Lower leg skin (tissue), 3 donors: ENCODE measurements around the gene LRRC49.

Experiments
- POLR2A ChIP-seq, 2 donors: fragments of 450-650 bp; IDR thresholded peaks; one replicate each; pipeline ENCODE4 v1.6.1; 2016 to 2017; ENCODE audit warnings: antibody characterized with exemption in 2 of 2, mild to moderate bottlenecking in 1 of 2, moderate library complexity in 1 of 2
- TF ChIP-seq, protein P1 (sequence below), 3 donors: fragments of 450-650 bp; IDR thresholded peaks; one replicate each; pipeline ENCODE4 v1.5.1; 2016; ENCODE audit warnings: antibody characterized with exemption in 3 of 3, mild to moderate bottlenecking in 3 of 3, moderate library complexity in 2 of 3

DNA sequence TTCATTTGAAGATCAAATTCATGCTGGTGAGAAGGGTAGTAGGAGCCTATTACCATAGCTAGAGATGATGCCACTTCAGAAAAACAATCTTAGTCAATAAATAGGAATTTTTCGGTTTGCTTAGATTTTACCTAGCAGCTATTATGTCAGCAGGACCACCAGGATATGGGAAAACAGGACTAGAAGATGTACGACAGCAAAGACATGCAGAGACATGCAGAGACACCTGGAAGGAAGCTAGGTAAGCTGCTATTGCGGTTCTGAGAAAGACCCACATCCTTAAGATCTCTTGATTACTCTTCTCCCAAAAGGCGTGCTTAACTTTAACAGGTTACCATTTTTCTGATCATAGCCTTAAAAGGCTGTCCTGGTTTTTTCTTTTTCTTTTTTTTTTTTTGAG is 157.8 kb downstream of the LRRC49 start:
- TF ChIP-seq, protein P1, sequence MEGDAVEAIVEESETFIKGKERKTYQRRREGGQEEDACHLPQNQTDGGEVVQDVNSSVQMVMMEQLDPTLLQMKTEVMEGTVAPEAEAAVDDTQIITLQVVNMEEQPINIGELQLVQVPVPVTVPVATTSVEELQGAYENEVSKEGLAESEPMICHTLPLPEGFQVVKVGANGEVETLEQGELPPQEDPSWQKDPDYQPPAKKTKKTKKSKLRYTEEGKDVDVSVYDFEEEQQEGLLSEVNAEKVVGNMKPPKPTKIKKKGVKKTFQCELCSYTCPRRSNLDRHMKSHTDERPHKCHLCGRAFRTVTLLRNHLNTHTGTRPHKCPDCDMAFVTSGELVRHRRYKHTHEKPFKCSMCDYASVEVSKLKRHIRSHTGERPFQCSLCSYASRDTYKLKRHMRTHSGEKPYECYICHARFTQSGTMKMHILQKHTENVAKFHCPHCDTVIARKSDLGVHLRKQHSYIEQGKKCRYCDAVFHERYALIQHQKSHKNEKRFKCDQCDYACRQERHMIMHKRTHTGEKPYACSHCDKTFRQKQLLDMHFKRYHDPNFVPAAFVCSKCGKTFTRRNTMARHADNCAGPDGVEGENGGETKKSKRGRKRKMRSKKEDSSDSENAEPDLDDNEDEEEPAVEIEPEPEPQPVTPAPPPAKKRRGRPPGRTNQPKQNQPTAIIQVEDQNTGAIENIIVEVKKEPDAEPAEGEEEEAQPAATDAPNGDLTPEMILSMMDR (IDR thresholded peaks at IDR 0.05), result no peak
- no peak for TF ChIP-seq POLR2A (IDR thresholded peaks at IDR 0.05)
